HG03457 (cell line): Measurements from ENCODE around the gene RASSF10.
"Not testable (repeated sequence)": the region's sequence is repeated elsewhere in the genome, so short reads cannot be mapped to it uniquely, and the experiment has no call there.

Experiments used
- ATAC-seq: cut with Tn5 transposase; IDR thresholded peaks from one replicate; pipeline ENCODE4 v1.9.1; 2021; ENCODE audit warnings: moderate number of reproducible peaks; ENCODE audit not compliant: unreplicated experiment

RASSF10 gene

GRCh38 chr11:13019313-13019712 lies 10.2 kb downstream of the RASSF10 start:
- no peak for ATAC-seq

- ATAC-seq: no peak
These were observed 14.3 kb downstream of the RASSF10 start for GRCh38 chr11:13023423-13023822.

- no peak for ATAC-seq
These were observed 17.6 kb downstream of the RASSF10 start for GRCh38 chr11:13026722-13027121.

- ATAC-seq: no peak
These were observed 19.2 kb downstream of the RASSF10 start for GRCh38 chr11:13028322-13028721.

- no peak for ATAC-seq
These were observed 20.8 kb downstream of the RASSF10 start for GRCh38 chr11:13029872-13030271.

GRCh38 chr11:13030857-13031256 lies 21.7 kb downstream of the RASSF10 start:
- no peak for ATAC-seq

- ATAC-seq: no peak
These were observed 22.2 kb downstream of the RASSF10 start for GRCh38 chr11:13031349-13031748.

GRCh38 chr11:13033760-13034533 lies 24.8 kb downstream of the RASSF10 start:
- no peak for ATAC-seq

GRCh38 chr11:13035711-13036110 lies 26.6 kb downstream of the RASSF10 start:
- no peak for ATAC-seq

GRCh38 chr11:13036235-13036634 lies 27.1 kb downstream of the RASSF10 start:
- no peak for ATAC-seq

GRCh38 chr11:13038366-13038765 lies 29.2 kb downstream of the RASSF10 start:
- ATAC-seq: no peak

GRCh38 chr11:13039126-13039525 lies 30.0 kb downstream of the RASSF10 start:
- ATAC-seq: no peak

GRCh38 chr11:13040969-13041561 lies 31.9 kb downstream of the RASSF10 start:
- ATAC-seq: no peak

GRCh38 chr11:13042873-13043342 lies 33.8 kb downstream of the RASSF10 start:
- no peak for ATAC-seq

GRCh38 chr11:13043912-13044628 lies 35.0 kb downstream of the RASSF10 start:
- ATAC-seq: no peak

- ATAC-seq: not testable (repeated sequence)
These were observed 36.0 kb downstream of the RASSF10 start for GRCh38 chr11:13045089-13045488.

- no peak for ATAC-seq
These were observed 36.6 kb downstream of the RASSF10 start for GRCh38 chr11:13045734-13046133.

- ATAC-seq: no peak
These were observed 37.8 kb downstream of the RASSF10 start for GRCh38 chr11:13046637-13047570.

GRCh38 chr11:13047884-13048283 lies 38.8 kb downstream of the RASSF10 start:
- no peak for ATAC-seq

- no peak for ATAC-seq
These were observed 42.1 kb downstream of the RASSF10 start for GRCh38 chr11:13051257-13051656.

GRCh38 chr11:13052130-13052571 lies 43.0 kb downstream of the RASSF10 start:
- no peak for ATAC-seq
